Globus pallidus (tissue), 1 donor: ENCODE data around the gene CYBA.
"Not testable (repeated sequence)": the region's sequence is repeated elsewhere in the genome, so short reads cannot be mapped to it uniquely, and the experiment has no call there.

Experiments used
- DNase-seq: peaks from one replicate; pipeline ENCODE4 v3.0.0-alpha.2; 2015; ENCODE audit warnings: low spot score

Gene CYBA

GRCh38 chr16:88613911-88614817 lies 36.7 kb downstream of the CYBA start:
- peak; percentile 31 for DNase-seq

GRCh38 chr16:88613293-88613692 lies 37.6 kb downstream of the CYBA start:
- no peak for DNase-seq

DNA sequence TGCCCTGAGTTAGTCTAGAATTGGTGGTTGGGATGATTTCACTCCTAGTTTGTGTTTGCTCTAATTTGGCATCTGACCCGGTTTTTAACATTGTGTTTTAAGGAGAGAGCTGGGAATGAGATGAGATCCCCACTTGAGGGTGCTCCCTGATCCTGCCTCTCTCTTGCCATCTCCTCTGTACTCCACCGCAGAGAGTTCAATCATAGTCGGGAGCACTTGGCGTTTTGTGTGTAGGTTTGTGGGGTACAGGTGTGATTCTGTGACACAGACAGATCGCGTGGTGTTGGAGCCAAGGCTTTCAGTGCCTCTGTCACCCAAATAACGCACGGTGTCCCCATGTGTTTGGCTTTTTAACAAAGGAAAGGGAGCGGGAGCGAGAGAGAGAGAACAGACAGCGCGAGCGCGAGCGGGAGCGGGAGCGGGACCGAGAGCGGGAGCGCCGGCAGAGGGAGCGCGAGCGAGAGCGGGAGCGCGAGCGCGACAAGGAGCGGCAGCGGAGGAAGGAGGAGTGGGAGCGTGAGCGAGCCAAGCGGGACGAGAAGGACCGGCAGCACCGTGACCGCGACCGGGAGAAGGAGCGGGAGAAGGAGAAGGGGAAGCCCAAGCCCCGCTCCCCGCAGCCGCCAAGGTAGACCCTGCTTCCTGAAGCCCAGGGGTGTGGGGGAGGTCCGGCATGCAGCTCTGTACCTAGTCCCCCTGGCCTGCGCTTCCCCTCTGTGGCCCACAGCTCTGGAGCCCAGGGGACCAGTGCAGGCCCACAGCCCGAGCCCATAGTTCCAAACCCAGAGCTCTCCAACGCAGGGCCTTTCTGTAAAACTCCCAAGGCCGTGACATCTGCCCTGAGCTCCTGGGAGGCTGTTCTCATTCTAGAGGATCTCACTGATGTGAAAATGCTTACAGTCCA lies 39.7 kb downstream of the CYBA start:
- DNase-seq, result no peak

DNA sequence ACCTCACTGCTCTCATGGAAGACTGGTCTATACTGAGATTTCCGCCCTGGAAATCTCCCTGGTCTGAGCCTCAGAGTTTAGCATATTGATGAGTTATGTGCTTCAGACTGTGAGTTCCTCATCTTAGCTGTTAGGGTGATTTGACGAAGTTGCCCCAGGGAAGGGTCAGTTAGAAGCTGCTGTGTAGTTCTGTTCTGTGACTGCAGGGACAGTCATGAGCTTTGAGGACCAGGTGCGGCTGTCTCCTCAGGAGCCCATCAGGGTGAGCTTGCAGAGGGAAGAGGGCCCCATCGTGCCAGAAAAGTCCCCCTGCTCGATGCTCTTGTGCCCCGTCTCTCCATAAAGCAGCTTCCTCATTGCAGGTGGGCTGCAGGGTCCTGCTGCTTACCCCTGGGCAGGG lies 40.8 kb downstream of the CYBA start:
- DNase-seq, result no peak

DNA sequence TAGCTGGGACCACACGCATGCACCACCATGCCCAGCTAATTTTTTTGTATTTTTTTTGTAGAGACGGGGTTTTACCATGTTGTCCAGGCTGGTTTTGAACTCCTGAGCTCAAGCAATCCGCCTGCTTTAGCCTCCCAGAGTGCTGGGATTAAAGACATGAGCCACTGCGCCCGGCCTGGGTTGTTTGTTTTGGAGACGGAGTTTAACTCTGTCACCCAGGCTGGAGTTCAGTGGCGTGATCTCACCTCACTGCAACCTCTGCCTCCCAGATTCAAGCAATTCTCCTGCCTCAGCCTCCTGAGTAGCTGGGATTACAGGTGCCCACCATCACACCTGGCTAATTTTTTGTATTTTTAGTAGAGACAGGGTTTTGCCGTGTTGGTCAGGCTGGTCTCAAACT lies 41.4 kb downstream of the CYBA start:
- DNase-seq, result not testable (repeated sequence)

DNA sequence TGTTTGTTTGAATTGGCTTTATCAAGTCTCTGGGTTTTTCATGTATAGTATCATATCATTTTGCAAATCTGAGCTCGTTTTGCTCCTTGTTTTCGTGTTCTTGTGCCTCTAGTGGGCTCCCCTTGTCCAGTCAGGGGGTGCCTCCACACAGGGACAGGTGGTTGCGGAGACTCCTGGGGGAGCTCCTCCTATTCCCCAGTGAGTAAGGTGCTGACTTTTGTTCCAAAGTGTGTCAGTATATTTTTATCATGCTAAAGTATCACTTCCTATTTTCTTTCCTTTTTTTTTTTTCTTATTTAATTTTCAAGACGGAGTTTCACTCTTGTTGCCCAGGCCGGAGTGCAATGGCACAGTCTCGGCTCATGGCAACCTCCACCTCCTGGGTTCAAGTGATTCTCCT lies 42.8 kb downstream of the CYBA start:
- no peak for DNase-seq

- DNase-seq, result no peak
Measured at GRCh38 chr16:88606148-88606757, 44.6 kb downstream of the CYBA start.

- DNase-seq, result no peak
Measured at GRCh38 chr16:88605186-88606147, 45.4 kb downstream of the CYBA start.

- no peak for DNase-seq
Measured at GRCh38 chr16:88602091-88602490, 48.8 kb downstream of the CYBA start.

DNA sequence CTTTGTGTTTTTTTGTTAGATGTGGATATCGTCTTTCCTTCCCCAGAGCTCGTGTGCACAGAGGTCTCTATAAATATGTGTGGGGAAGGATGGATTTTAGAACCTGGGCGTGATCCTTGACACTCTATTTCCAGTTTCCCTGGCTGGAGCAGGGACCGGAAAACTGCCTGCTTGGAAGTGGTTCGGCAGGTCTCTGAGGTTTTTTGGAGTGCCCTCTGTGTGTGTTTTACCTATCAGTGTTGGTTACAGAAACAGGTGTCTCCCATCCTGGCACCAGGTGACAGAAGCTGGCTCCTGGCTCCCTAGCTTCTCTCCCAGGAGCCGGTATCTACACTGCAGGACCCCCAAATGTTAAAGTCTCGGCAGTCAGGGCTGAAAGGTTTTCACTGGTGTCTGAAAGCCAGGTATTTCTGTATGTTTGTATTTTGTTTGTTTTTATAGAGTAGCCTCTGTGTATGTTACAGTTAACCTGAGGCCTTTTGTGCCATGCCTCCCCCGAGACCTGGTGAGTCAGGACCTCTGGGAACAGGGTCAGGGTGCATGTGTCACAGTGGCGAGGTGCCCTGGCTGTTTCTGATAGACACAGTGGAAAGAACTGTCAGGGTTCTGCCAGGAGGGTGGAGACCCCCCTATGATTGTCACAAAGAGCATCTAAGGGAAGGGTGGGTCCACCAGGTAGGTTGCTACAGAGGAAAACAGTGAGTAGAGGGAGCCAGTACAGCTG lies 49.4 kb downstream of the CYBA start:
- DNase-seq, result no peak

DNA sequence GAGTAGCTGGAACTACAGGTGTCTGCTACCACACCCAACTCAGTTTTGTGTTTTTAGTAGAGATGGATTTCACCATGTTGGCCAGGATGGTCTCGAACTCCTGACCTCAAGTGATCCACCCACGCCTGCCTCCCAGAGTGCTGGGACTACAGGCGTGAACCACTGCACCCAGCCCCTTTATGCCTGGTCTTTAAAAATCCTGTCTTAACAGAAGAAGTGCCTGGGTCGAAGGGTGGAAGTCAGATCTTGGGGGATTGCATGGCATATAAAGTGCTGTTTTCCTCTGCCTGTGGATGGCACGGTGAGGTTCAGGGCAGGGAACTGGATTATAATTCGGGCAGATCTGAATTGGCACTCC lies 50.3 kb downstream of the CYBA start:
- no peak for DNase-seq

GRCh38 chr16:88599825-88600538 lies 50.9 kb downstream of the CYBA start:
- DNase-seq, result no peak

GRCh38 chr16:88599092-88599733 lies 51.6 kb downstream of the CYBA start:
- DNase-seq, result peak; percentile 66

DNA sequence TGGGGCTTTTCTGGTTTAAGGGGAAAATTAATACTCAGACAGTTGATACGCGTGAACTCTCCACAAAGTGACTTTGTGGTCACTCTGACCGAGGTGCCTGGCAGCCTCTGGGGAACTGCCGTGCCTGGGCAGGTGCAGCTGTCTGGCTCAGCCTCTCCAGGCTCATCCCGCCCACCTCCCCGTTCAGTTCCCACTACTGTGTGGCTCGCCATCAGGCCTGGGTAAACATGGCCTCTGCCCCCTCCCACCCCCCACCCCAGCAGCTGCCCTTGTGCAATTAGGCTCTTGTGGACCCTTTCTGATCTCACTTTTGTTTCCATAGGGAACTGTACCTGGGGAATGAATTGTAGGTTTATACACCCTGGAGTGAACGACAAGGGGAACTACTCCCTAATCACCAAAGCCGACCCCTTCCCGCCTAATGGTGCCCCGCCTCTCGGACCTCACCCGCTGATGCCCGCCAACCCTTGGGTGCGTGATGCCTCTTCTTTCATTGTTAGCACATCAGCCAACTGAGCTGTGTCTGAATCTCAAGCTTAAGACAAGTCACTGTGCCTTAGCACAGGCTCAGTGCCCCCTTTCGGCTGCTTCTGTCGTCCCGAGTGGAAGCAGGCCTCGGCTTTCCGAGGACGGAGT lies 52.9 kb downstream of the CYBA start:
- no peak for DNase-seq

GRCh38 chr16:88596483-88596882 lies 54.4 kb downstream of the CYBA start:
- DNase-seq, result peak; percentile 86

DNA sequence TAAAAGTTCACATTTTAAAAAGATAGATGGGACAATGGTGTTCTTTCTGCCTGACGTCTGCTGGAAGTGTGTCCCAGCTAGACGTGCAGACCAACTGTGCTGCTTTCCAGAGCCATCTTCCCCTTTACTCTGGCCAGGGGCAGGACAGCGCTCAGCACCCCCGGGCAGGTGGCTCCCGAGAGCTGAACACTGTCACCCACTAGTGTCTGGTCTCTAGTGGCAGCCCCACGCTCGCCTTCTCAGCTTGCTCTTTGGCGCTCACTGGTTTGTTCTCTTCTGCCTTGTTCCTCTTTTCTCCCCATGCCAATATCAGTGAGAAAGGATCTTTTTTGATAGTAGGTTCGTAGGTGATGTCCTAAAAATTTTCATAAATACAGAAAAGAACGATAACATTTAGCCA lies 54.9 kb downstream of the CYBA start:
- no peak for DNase-seq

DNA sequence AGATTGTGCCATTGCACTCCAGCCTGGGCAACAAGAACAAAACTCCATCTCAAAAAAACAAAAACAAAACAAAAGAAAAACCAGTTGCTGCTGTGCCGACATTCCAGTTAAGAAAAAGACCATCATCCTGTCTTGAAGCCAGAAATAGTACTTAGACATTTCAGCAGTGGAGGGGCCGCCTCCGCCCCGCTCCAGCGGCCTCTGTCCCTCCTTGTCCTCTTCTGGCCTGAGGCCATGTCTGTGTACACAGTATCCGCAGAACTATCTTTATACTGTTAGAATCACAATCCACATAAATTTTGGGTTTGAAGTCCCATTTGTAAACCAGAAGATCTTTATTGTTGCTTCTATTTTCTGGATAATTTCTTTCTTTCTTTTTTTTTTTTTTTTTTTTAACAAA lies 55.8 kb downstream of the CYBA start:
- no peak for DNase-seq

- no peak for DNase-seq
Measured at GRCh38 chr16:88593910-88594309, 56.9 kb downstream of the CYBA start.

GRCh38 chr16:88593489-88593888 lies 57.4 kb downstream of the CYBA start:
- peak; percentile 82 for DNase-seq
